ENCODE data around the gene CDK5RAP2.

CDK5RAP2 gene

DNA sequence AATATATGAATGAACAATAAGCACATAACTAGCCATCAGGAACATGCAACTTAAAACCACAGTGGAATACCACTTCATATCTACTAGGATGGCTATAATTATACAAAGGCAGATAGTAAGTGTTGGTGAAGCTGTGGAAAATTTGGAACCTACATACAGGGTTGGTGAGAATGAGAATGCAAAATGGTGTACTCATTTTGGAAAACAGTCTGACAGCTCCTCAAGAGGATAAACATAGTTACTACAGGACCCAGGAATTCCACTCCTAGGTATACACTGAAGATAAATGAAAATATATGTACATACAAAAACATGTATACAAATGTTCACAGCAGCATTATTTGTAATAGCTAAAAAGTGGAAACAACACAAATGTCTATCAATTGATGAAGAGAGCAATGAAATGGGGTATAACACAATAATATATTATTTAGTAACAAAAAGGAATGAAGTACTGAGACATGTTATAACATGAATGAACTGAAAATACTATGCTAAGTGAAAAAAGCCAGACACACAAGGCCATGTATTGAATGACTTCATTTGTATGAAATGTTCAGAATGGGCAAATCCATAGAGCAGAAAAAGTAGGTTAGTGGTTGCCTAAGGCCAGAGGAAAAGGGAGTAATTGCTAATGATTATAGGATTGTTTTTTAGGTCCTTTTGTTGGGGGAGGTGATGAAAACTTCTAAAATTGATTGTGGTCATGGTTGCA, 31.2 kb upstream of the CDK5RAP2 start:
- no peak overlapping the region for H3K4me3 ChIP-seq (ENCODE audit: low read length)
- H3K4me2 ChIP-seq (ENCODE audit: low read length), result no peak overlapping the region
- H3K27ac ChIP-seq (ENCODE audit: low read length), result no peak overlapping the region
- no peaks in the 10 kb centered on the region for H3K27me3 ChIP-seq (ENCODE audit: low read depth, low read length)
- no peak overlapping the region for H2AFZ ChIP-seq (ENCODE audit: low read depth, low read length)
- no peaks in the 10 kb centered on the region for H3K79me2 ChIP-seq (ENCODE audit: low read length)
- no peaks in the 10 kb centered on the region for H4K20me1 ChIP-seq (ENCODE audit: insufficient read depth, low read length)
- H3K4me1 ChIP-seq (ENCODE audit: low read length), result no peaks in the 10 kb centered on the region
- H3K9ac ChIP-seq (ENCODE audit: low read length), result no peak overlapping the region
- no peaks in the 10 kb centered on the region for H3K9me3 ChIP-seq (ENCODE audit: insufficient read depth, low read length)
- TF ChIP-seq, protein P1, sequence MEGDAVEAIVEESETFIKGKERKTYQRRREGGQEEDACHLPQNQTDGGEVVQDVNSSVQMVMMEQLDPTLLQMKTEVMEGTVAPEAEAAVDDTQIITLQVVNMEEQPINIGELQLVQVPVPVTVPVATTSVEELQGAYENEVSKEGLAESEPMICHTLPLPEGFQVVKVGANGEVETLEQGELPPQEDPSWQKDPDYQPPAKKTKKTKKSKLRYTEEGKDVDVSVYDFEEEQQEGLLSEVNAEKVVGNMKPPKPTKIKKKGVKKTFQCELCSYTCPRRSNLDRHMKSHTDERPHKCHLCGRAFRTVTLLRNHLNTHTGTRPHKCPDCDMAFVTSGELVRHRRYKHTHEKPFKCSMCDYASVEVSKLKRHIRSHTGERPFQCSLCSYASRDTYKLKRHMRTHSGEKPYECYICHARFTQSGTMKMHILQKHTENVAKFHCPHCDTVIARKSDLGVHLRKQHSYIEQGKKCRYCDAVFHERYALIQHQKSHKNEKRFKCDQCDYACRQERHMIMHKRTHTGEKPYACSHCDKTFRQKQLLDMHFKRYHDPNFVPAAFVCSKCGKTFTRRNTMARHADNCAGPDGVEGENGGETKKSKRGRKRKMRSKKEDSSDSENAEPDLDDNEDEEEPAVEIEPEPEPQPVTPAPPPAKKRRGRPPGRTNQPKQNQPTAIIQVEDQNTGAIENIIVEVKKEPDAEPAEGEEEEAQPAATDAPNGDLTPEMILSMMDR (IDR thresholded peaks at IDR 0.05; ENCODE audit: low read depth, low read length), result no peak
- no peak for TF ChIP-seq EZH2phosphoT487 (IDR thresholded peaks at IDR 0.05; ENCODE audit: low read depth)
- no peaks in the 10 kb centered on the region for H3K36me3 ChIP-seq (replicated peaks; ENCODE audit: low read depth, low read length)

GRCh38 chr9:120609636-120610035, 29.7 kb upstream of the CDK5RAP2 start:
- Histone ChIP-seq H3K9me3 (ENCODE audit: insufficient read depth, low read length) (no peaks in the 10 kb centered on the region), H3K27ac (ENCODE audit: low read length) (no peak overlapping the region), H4K20me1 (ENCODE audit: insufficient read depth, low read length) (no peaks in the 10 kb centered on the region), H3K4me2 (ENCODE audit: low read length) (no peak overlapping the region), H3K4me1 (ENCODE audit: low read length) (no peaks in the 10 kb centered on the region), H3K4me3 (ENCODE audit: low read length) (no peak overlapping the region), H3K79me2 (ENCODE audit: low read length) (no peaks in the 10 kb centered on the region), H3K9ac (ENCODE audit: low read length) (no peak overlapping the region), H3K36me3 (replicated peaks; ENCODE audit: low read depth, low read length) (no peaks in the 10 kb centered on the region), H3K27me3 (ENCODE audit: low read depth, low read length) (no peaks in the 10 kb centered on the region), H2AFZ (ENCODE audit: low read depth, low read length) (no peak overlapping the region)
- no peak for TF ChIP-seq EZH2phosphoT487 (IDR thresholded peaks at IDR 0.05; ENCODE audit: low read depth)
- TF ChIP-seq, protein P1 (IDR thresholded peaks at IDR 0.05; ENCODE audit: low read depth, low read length), result no peak

DNA sequence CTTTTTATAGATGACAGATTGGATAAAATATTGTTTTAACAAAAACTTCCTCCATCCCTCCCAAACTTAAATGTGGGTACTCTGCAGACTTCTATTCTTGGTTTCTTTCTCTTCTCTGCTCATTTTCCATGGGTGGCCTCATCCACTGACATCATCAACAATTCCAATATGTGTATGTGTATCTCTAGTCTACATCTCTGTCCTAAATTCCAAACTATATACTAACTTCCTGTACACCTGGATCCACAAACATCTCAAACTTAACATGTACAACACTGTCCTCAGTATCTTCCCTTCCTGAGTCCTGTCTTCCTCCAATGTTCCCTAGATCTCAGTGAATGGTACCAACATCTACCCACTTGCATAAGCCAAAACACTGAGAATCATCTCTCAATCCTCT, 28.5 kb upstream of the CDK5RAP2 start:
- Histone ChIP-seq H3K9ac (ENCODE audit: low read length) (no peak overlapping the region), H2AFZ (ENCODE audit: low read depth, low read length) (no peak overlapping the region), H3K4me2 (ENCODE audit: low read length) (no peak overlapping the region), H3K27me3 (ENCODE audit: low read depth, low read length) (no peaks in the 10 kb centered on the region), H4K20me1 (ENCODE audit: insufficient read depth, low read length) (no peaks in the 10 kb centered on the region), H3K4me3 (ENCODE audit: low read length) (no peak overlapping the region), H3K27ac (ENCODE audit: low read length) (no peak overlapping the region), H3K79me2 (ENCODE audit: low read length) (no peaks in the 10 kb centered on the region), H3K9me3 (ENCODE audit: insufficient read depth, low read length) (no peaks in the 10 kb centered on the region), H3K36me3 (replicated peaks; ENCODE audit: low read depth, low read length) (no peaks in the 10 kb centered on the region), H3K4me1 (ENCODE audit: low read length) (no peaks in the 10 kb centered on the region)
- no peak for TF ChIP-seq EZH2phosphoT487 (IDR thresholded peaks at IDR 0.05; ENCODE audit: low read depth)
- TF ChIP-seq, protein P1 (IDR thresholded peaks at IDR 0.05; ENCODE audit: low read depth, low read length), result no peak

- H3K27ac ChIP-seq (ENCODE audit: low read length), result no peak overlapping the region
- H4K20me1 ChIP-seq (ENCODE audit: insufficient read depth, low read length), result no peaks in the 10 kb centered on the region
- TF ChIP-seq, protein P1 (IDR thresholded peaks at IDR 0.05; ENCODE audit: low read depth, low read length), result no peak
- TF ChIP-seq EZH2phosphoT487 (IDR thresholded peaks at IDR 0.05; ENCODE audit: low read depth), result no peak
- no peak overlapping the region for H3K9ac ChIP-seq (ENCODE audit: low read length)
- H3K36me3 ChIP-seq (replicated peaks; ENCODE audit: low read depth, low read length), result no peaks in the 10 kb centered on the region
- no peaks in the 10 kb centered on the region for H3K27me3 ChIP-seq (ENCODE audit: low read depth, low read length)
- no peaks in the 10 kb centered on the region for H3K9me3 ChIP-seq (ENCODE audit: insufficient read depth, low read length)
- no peaks in the 10 kb centered on the region for H3K4me1 ChIP-seq (ENCODE audit: low read length)
- no peak overlapping the region for H3K4me2 ChIP-seq (ENCODE audit: low read length)
- H2AFZ ChIP-seq (ENCODE audit: low read depth, low read length), result no peak overlapping the region
- H3K4me3 ChIP-seq (ENCODE audit: low read length), result no peak overlapping the region
- H3K79me2 ChIP-seq (ENCODE audit: low read length), result no peaks in the 10 kb centered on the region
Observed at GRCh38 chr9:120603591-120603990, 23.6 kb upstream of the CDK5RAP2 start.
